HepG2 (cell line): ENCODE results near the gene WDR53. TPM values are rescaled to one million over a fixed set of nuclear protein-coding genes. Genes with fewer than 3 reads are reported as not detected.

Experiments used
- ATAC-seq: fragments of 200-7000 bp; cut with Tn5 transposase; 3 replicates; pipeline ENCODE4 v1.9.1; 2020; ENCODE audit warnings: mild to moderate bottlenecking, moderate library complexity
- BruUV-seq: library from RNA; stranded (reverse); fragments of 400-500 nt; replicated peaks from 2 replicates; lab custom pipeline; 2021; lab: Mats Ljungman, UMichigan
- CTCF ChIA-PET: fragments of 300-600 bp; formaldehyde crosslinking; extraction: SDS; loops from one replicate; lab custom pipeline; 2021; ENCODE audit warnings: low total read pairs, inconsistent platforms, low intra/inter-chr PET ratio; lab: Yijun Ruan, JAX
- POLR2A ChIA-PET: fragments of 350-600 bp; sonication (Branson Sonifier 250); formaldehyde crosslinking; loops from one replicate; lab custom pipeline; 2020; ENCODE audit warnings: antibody characterized with exemption, inconsistent platforms; lab: Yijun Ruan, JAX
- DNase-seq: peaks from one replicate; pipeline ENCODE4 v3.0.0-alpha.2; 2015; ENCODE audit warnings: low spot score
- FAIRE-seq: peaks from 3 replicates; lab custom pipeline; 2011; peaks lifted over from hg19 to GRCh38; lab: Jason Lieb, UNC
- H2AFZ ChIP-seq: one replicate; pipeline ENCODE4 v1.6.1; 2011; ENCODE audit warnings: low read length, inconsistent platforms
- H3K27ac ChIP-seq: fragments of 300-600 bp; 3 replicates; pipeline ENCODE4 v1.8.0; 2011; ENCODE audit warnings: mixed run types, mild to moderate bottlenecking, mixed read lengths, low read length, inconsistent platforms; ENCODE audit not compliant: insufficient read depth; ENCODE audit errors: extremely low read length
- H3K27me3 ChIP-seq, 2 experiments: fragments of 200-600 bp in 1 of 2; 2 replicates in 1 of 2; 3 replicates in 1 of 2; pipeline versions ENCODE4 v1.6.0 to v1.8.0; 2011; ENCODE audit warnings: low read length in 2 of 2, mild to moderate bottlenecking in 2 of 2, moderate library complexity in 2 of 2, inconsistent platforms in 1 of 2; ENCODE audit not compliant: insufficient read depth in 2 of 2, control insufficient read depth in 1 of 2
- H3K36me3 ChIP-seq, 2 experiments: fragments of 200-600 bp in 1 of 2; replicated peaks in 1 of 2; 2 replicates in 1 of 2; 3 replicates in 1 of 2; pipeline versions ENCODE4 v1.5.1 to v1.8.0; 2011; ENCODE audit warnings: low read length in 2 of 2, inconsistent platforms in 1 of 2; ENCODE audit not compliant: insufficient read depth in 2 of 2, control insufficient read depth in 1 of 2
- H3K4me1 ChIP-seq: 2 replicates; pipeline ENCODE4 v1.5.1; 2012; ENCODE audit warnings: low read length, inconsistent platforms; ENCODE audit not compliant: insufficient read depth
- H3K4me2 ChIP-seq: 2 replicates; pipeline ENCODE4 v1.6.0; 2011; ENCODE audit warnings: low read depth, low read length, inconsistent platforms
- H3K4me3 ChIP-seq, 3 experiments: fragments of 200-600 bp in 1 of 3; sonication (generic), shearing (Covaris generic) in 1 of 3; replicated peaks in 1 of 3; 2 replicates each; pipeline ENCODE4 v1.5.1; 2011 to 2016; ENCODE audit warnings: low read length in 3 of 3, inconsistent platforms in 2 of 3, low read depth in 2 of 3, mild to moderate bottlenecking in 2 of 3, control low read depth in 1 of 3, mixed read lengths in 1 of 3; ENCODE audit not compliant: insufficient read depth in 1 of 3
- H3K79me2 ChIP-seq: one replicate; pipeline ENCODE4 v1.6.1; 2011; ENCODE audit warnings: low read length, inconsistent platforms; ENCODE audit not compliant: insufficient read depth
- H3K9ac ChIP-seq: 2 replicates; pipeline ENCODE4 v1.6.0; 2011; ENCODE audit warnings: mild to moderate bottlenecking, low read depth, low read length, inconsistent platforms; ENCODE audit not compliant: insufficient read depth
- H3K9me3 ChIP-seq: 2 replicates; pipeline ENCODE4 v1.5.1; 2012; ENCODE audit warnings: mild to moderate bottlenecking, low read length
- H4K20me1 ChIP-seq: 2 replicates; pipeline ENCODE4 v1.6.0; 2011; ENCODE audit warnings: inconsistent platforms, mild to moderate bottlenecking, low read length, moderate library complexity; ENCODE audit not compliant: insufficient read depth
- CREB1 ChIP-seq, 2 experiments: fragments of 450-650 bp in 1 of 2; IDR thresholded peaks; 2 replicates each; pipeline ENCODE4 v1.6.1; 2016 to 2017; ENCODE audit warnings: control low read depth in 1 of 2, mild to moderate bottlenecking in 1 of 2, missing compliant biosample characterization in 1 of 2, missing genetic modification characterization in 1 of 2
- FIP1L1 ChIP-seq: fragments of 200-400 bp; formaldehyde crosslinking; IDR thresholded peaks from 2 replicates; pipeline ENCODE4 v1.6.1; 2018; ENCODE audit warnings: low read depth, mild to moderate bottlenecking, low read length, moderate library complexity, borderline replicate concordance; ENCODE audit not compliant: insufficient read depth
- HIC2 ChIP-seq: sonication (generic); formaldehyde crosslinking; IDR thresholded peaks from 2 replicates; pipeline ENCODE4 v1.9.0; 2022; ENCODE audit warnings: low read depth, missing genetic modification reagents
- MAZ ChIP-seq, 2 experiments: sonication (generic) in 1 of 2; formaldehyde crosslinking in 1 of 2; IDR thresholded peaks; 2 replicates each; pipeline versions ENCODE4 v1.5.0 to v1.6.1; 2012 to 2020; ENCODE audit warnings: low read depth in 2 of 2, mild to moderate bottlenecking in 2 of 2, borderline replicate concordance in 1 of 2, improper control_type of control experiment in 1 of 2, low read length in 1 of 2, missing genetic modification reagents in 1 of 2, moderate library complexity in 1 of 2
- ZNF451 ChIP-seq: sonication (generic); formaldehyde crosslinking; IDR thresholded peaks from 2 replicates; pipeline ENCODE4 v1.5.0; 2020; ENCODE audit warnings: mild to moderate bottlenecking, missing genetic modification reagents
- WGBS: methylation state at CpG from one replicate; pipeline ENCODE4 v1.1.6; 2017; ENCODE audit warnings: low lambda C conversion rate; 5-methylcytosine and 5-hydroxymethylcytosine counted together
- in situ Hi-C: cut with HindIII; loops from 2 replicates; pipeline ENCODE4 v1.10.0; 2017; ENCODE audit warnings: low pct_unique_long_range_greater_than_20kb; ENCODE audit not compliant: extremely low pct_ligation_motif_present
- intact Hi-C: fragments of 100-400 bp; cut with micrococcal nuclease; formaldehyde crosslinking; loops from one replicate; pipeline ENCODE4 v1.10.0; 2022; ENCODE audit not compliant: unreplicated experiment
- polyA plus RNA-seq, 8 experiments: library from polyadenylated mRNA; depleted of rRNA in 3 of 8; stranded (reverse) in 7 of 8; unstranded in 1 of 8; fragments of >200 nt; fragmentation: Illumina TruSeq in 4 of 8; extraction: Trizol in 4 of 8; gene quantifications; 2 replicates each; pipeline versions ENCODE4 v1.2.1 to v1.2.3, GENCODE V29; 2011 to 2016; ENCODE audit warnings: low read depth in 4 of 8, missing spikeins in 1 of 8, mixed read lengths in 1 of 8; ENCODE audit not compliant: insufficient read depth in 1 of 8
- total RNA-seq, 5 experiments: library from RNA; depleted of rRNA; stranded (reverse); fragments of >200 nt; fragmentation: Illumina TruSeq; extraction: Trizol; gene quantifications; 2 replicates each; pipeline ENCODE4 v1.2.3, GENCODE V29; 2016; ENCODE audit warnings: low read depth in 1 of 5

Gene WDR53
- total and polyA plus RNA-seq, 2 of the 13 experiments (the other 11 are each of a cell fraction or from before 2014, with no cell fraction given), result 3.5 to 7.7 TPM

DNA sequence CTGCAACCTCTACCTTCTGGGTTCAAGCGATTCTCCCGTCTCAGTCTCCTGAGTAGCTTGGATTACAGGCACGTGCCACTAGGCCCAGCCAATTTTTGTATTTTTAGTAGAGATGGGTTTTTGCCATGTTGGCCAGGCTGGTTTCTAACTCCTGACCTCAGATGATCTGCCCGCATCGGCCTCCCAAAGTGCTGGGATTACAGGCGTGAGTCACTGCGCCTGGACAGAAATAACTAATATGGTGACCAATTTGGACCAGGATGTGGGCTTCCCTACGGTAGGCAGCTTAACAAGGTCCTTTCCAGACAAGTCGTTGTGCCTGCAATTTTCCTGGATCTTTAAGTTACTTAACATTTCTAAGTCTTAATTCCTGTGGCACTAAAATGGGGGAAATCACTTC lies 14.8 kb downstream of the WDR53 start (continued):
- TF ChIP-seq MAZ (IDR thresholded peaks at IDR 0.05; ENCODE audit: borderline replicate concordance, low read depth, low read length), result no peak
- no peak for TF ChIP-seq MAZ (CRISPR knock-in tag; IDR thresholded peaks at IDR 0.05; ENCODE audit: low read depth)
- TF ChIP-seq ZNF451 (CRISPR knock-in tag), result no peak
- no peak for TF ChIP-seq CREB1 (IDR thresholded peaks at IDR 0.05)
- no peak for TF ChIP-seq CREB1 (CRISPR knock-in tag; IDR thresholded peaks at IDR 0.05)
- no peak for TF ChIP-seq FIP1L1

- no peak for ATAC-seq
- CTCF ChIA-PET, result no interaction called here
- H2AFZ ChIP-seq, result no peak overlapping the region
- H3K9me3 ChIP-seq, result peaks cover 19% of the 10 kb centered on the region
- H3K79me2 ChIP-seq, result no peaks in the 10 kb centered on the region
- no peaks in the 10 kb centered on the region for H4K20me1 ChIP-seq
- H3K27ac ChIP-seq, result no peak overlapping the region
- no peak overlapping the region for H3K4me3 ChIP-seq
- H3K4me2 ChIP-seq, result no peak overlapping the region
- POLR2A ChIA-PET, result no interaction called here
- DNase-seq, result no peak
- no peak for FAIRE-seq
- TF ChIP-seq HIC2 (CRISPR knock-in tag), result no peak
- in situ Hi-C loops, result no loop called here
- H3K27me3 ChIP-seq, result no peaks in the 10 kb centered on the region
- no peak overlapping the region for H3K9ac ChIP-seq
- 94% methylated on average over 5 of the region's 5 CpGs for WGBS
- no peaks in the 10 kb centered on the region for H3K4me1 ChIP-seq
- intact Hi-C loops, result no loop called here
- H3K36me3 ChIP-seq, result no peaks in the 10 kb centered on the region
- no TSS peak for BruUV-seq
These were observed 16.1 kb downstream of the WDR53 start for GRCh38 chr3:196552253-196552652.
